NCI-H2029 (cell line): ENCODE results near the gene PPP2R2C.

Source experiments
- DNase-seq: peaks from one replicate; lab custom pipeline; 2025; lab: John Stamatoyannopoulos, UW

The PPP2R2C gene

DNA sequence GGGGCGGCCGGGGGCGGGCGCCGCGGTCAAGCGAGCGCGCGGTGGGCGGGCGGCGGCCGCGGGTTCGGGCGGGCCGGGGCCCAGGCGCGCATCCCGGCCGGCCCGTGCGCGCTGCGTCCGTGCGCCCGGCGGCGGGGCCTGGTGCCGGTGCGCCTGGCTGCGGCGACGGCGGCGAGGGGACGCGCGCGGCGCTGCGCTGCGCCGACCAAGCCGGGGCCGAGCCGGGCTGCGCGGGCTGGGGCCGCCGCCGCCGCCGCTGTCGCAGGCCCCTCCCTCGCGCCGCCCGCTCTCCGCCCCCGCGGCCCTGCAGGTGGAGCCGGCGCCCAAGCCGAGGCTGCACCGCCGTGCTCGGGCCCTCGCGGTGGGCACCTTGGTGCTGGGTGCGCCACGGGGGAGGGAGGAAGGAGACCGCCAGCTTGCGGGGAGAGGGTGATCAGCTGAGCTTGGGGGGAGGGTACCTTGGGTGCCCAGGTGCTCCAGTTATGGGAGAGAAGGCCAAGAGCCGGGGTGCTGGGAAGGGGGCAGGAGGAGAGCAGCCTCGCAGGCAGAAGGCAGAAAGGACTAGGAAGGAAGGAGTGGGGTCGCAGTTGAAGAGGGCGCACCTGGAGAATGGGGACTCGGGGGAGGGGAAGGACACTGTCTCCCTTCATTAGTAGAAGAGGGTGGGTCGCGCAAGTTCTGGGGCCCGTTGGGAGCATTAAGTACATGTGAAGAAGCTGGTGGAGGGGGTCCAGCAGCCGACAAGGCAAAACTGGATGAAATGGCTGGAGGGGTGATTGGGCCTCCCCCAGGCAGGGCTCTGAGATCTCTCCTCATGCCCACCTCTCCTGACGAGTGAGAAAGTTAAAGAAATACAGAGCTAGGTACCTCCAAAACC lies at the start of gene PPP2R2C:
Gene PPP2R2C (minus strand): TSS at position 228 of the 877 bp plus-strand sequence. CDS start 385 bp downstream, outside the sequence.
- DNase-seq: no peak

DNA sequence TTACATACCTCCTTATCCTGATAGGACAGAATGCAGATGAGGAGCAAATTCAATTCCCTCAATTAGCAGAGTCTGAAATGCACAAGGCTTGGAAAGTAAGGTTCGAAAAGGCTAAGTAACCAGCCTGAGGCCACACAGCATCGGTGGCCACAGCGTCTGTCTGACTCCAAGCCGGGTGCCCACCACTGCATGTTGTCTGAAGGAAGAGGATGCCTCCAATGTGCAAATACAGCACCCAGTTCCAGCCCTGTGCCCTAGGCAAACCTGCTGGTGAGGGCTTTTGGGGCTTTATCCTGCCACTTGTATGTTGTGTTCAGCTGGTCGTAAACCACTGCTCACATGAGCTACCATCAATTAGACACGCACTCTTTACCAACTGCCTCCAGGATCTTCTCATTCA lies 48.6 kb upstream of the PPP2R2C start:
- DNase-seq: no peak

DNA sequence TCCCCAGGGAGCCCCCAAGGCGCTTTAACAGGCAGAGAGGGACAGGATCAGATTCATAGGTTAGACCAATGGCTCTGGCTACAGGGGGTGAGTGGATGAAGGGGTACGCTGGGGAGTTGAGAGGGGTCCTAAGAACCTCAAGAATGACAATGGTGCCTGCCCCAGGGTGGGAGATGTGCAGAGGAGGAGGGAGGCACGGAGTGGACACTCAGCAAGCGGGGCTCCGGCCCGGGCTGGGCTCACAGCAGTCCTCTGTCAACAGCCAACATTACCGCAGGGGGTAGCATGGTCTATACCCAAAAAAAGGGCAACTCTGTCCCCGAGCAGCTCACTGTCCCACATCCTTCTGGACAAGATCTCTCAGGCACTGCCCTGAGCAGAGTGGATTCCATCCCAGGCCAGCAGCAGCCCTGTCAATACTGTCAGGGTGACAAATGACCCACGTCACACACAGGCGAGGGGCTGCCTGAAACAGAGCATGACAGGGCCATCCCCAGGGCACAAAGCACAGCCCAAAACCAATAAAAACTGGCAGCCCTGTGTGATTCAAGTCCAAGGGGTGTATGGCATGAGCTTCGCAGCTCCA lies 47.7 kb upstream of the PPP2R2C start:
- no peak for DNase-seq

DNA sequence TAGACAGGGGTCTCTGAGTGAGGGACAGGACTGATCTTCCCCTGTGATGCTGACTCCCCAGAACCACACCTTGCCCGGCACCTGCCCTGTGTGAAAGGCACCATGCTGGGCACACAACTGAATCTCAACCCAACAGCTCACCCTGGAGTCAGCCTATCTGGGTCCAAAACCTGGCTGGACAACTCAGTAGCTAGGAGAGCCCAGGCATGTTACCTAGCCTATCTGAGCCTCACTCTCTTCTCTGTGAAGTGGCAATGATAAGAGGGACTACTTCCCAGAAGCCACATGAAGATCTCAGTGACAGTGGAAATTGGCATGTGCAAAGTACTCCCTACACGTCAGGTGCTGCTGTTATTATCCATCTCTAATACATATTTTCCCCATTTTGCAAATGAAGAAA lies 44.8 kb upstream of the PPP2R2C start:
- no peak for DNase-seq

GRCh38 chr4:6516762-6517161 lies 44.3 kb upstream of the PPP2R2C start:
- no peak for DNase-seq

DNA sequence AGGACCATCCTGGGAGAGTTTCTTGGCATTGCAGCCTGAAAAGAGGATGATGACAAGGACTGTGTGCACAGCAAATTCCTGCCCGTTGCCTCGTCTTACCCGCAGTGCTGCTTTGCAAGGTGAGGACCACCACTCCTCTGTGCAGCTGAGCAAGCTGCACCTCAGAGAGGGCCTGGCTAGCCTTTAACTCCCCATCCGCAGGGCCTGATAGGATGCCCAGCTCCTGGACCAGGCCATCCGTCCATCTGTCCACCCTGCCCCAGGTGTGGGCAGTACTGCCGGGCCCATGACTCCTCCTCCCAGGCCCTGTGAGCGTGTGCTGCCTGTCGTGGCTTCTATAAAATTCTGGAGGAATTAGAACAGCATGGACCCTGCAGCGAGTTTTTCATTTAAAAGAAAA lies 43.9 kb upstream of the PPP2R2C start:
- no peak for DNase-seq

DNA sequence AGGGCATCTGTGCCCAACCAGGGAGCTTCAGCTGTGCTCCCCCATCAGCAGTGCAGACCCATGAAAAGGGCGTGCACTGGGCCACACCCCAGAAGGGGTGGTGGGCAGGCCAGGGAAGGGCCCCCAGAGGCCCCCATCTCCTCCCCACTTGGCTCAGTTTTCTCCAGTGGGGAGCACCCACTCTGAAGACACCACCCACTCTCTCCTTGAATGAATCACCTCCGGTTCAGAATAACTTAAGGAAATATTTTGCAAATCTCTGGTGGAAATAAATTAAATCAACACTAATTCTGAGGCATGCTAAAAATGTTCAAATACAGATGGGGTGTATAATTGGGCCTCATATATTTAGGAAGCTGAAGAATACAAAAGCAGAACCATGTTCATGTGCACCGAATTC lies 41.3 kb upstream of the PPP2R2C start:
- no peak for DNase-seq

DNA sequence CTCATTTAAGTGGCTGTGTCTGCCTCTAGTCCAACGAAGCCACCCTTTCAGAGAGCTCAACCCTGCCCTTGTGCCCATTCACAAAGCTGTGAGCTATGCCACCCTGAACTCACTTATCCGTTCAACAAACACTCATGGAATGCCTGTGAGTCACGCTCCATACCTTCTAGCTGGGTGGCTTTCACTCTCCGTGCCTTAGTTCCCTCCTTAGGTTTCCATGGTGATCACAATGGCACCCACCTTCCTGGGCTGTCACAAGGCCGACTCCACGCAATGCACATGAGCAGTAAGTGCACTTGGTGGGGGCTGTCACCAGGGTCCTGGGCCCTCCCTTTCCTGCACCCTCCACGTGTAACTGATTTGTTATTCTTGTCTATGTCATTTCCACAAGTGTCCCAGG lies 37.2 kb upstream of the PPP2R2C start:
- no peak for DNase-seq

- DNase-seq: no peak
Measured at GRCh38 chr4:6507345-6507744, 34.9 kb upstream of the PPP2R2C start.

- no peak for DNase-seq
Measured at GRCh38 chr4:6506616-6507140, 34.3 kb upstream of the PPP2R2C start.

- DNase-seq: no peak
Measured at GRCh38 chr4:6504900-6505496, 32.6 kb upstream of the PPP2R2C start.

DNA sequence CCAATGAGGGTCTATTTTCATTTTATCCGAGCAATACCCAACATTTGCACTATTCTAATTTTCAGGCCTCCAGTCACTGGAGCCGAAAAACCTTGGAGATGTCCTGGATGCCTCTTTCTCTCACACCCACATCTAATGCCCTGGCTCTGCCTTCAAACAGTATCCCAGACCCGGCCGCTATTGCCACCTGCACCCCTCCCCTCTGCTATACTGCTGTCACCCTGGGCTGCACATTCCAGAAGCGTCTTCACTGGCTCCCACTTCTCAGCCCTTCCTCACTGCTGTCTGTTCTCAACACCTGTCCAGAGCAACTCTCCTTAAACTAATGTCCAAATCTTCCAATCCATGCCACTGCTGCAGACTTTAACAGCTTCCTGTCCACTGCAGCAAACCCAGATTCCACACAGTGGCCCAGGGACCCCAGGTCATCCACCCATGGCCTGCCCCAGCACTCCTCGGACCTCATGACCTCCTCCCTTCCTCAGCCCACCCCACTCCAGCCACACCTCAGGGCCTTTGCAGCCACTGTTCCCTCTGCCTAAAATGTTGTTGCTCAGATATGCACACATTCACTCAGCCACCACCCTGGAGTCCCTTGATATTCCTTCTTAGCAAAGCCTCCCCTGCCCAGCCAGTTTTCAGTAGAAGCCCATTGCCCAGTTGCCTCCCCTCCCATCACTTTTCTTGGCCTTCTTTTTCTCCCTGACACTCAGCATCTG lies 30.5 kb upstream of the PPP2R2C start:
- no peak for DNase-seq

- DNase-seq: no peak
Measured at GRCh38 chr4:6502147-6502546, 29.7 kb upstream of the PPP2R2C start.

DNA sequence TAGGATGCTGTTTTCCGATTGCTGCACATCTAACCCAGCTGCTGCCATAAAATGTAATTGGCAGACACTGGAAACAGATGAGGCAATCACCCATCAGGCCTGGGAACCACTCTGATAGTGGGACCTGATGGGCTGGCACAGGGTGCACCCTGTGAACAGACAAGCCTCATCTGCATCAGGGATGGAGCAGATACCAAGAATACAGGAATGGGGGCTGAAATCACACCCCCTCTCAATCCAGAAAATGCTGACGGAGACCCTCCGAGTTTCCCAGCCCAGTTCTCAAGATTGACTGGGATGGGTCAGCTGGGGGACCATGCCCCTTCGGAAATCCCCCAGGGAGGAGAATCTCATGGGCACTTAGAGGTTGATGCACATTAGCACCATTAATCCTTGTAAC lies 28.8 kb upstream of the PPP2R2C start:
- DNase-seq: no peak

GRCh38 chr4:6500481-6501140 lies 28.2 kb upstream of the PPP2R2C start:
- DNase-seq: no peak

DNA sequence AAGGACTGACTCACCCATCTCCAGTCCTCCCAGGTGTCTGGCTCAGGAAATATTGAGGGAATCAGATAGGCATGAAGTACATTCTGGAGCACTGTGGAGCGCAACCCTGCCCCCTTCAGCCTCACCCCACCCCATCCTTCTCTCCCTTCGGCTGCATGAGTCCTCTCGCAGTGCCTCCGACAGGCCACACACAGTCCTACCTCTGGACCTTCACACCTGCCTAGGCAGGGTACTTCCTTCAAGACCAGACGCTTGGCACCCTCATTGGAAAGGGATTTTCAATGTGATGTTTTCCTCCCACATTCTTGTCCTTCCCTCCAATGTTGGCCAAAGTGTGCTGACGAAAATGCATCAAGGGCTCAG lies 26.8 kb upstream of the PPP2R2C start:
- DNase-seq: no peak

- DNase-seq: no peak
Measured at GRCh38 chr4:6498511-6499237, 26.3 kb upstream of the PPP2R2C start.

GRCh38 chr4:6497796-6498195 lies 25.4 kb upstream of the PPP2R2C start:
- DNase-seq: no peak

DNA sequence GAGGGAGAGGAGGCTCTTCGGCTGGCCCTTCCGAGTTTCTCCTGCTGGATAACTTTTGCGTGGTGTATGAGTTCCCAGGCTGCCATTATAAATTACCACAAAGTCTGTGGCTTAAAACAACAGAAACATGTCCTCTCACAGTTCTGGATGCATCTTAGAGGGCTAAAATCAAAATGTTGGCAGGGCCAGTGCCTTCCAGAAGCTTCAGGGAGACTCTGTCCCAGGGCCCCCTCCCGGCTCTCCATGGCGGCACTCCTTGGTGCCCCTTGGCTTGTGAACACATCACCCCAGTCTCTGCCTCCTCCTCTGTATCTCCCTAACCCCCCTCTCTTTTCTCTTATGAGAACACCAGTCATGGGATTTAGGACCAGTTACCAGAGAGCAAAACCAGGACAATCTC lies 23.3 kb upstream of the PPP2R2C start:
- no peak for DNase-seq

DNA sequence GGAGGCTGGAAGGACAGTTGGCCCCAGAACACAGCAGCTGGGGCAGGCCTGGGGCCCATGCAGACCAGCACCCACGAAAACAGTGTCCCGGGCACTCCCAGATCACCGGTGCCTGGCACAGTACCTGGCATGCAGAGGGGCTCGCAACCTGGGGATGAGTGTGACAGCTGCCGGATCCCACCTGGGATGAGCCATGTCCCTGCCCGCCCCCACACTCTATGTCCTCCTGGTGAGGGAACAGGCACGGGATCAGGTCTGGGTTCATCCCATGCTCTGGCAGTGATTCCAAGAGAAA lies 22.8 kb upstream of the PPP2R2C start:
- no peak for DNase-seq
